GM12801 (cell line): ENCODE data around the gene CFAP210.

Experiments used
- TF ChIP-seq, protein P1 (sequence below): IDR thresholded peaks from one replicate; pipeline ENCODE4 v1.5.1; 2011; ENCODE audit warnings: control low read depth; ENCODE audit not compliant: insufficient read length; ENCODE audit errors: extremely low read depth

The CFAP210 gene

GRCh38 chr2:169716938-169717690, 22.9 kb upstream of the CFAP210 start:
- TF ChIP-seq, protein P1, sequence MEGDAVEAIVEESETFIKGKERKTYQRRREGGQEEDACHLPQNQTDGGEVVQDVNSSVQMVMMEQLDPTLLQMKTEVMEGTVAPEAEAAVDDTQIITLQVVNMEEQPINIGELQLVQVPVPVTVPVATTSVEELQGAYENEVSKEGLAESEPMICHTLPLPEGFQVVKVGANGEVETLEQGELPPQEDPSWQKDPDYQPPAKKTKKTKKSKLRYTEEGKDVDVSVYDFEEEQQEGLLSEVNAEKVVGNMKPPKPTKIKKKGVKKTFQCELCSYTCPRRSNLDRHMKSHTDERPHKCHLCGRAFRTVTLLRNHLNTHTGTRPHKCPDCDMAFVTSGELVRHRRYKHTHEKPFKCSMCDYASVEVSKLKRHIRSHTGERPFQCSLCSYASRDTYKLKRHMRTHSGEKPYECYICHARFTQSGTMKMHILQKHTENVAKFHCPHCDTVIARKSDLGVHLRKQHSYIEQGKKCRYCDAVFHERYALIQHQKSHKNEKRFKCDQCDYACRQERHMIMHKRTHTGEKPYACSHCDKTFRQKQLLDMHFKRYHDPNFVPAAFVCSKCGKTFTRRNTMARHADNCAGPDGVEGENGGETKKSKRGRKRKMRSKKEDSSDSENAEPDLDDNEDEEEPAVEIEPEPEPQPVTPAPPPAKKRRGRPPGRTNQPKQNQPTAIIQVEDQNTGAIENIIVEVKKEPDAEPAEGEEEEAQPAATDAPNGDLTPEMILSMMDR: no peak

- TF ChIP-seq, protein P1: no peak
Observed at GRCh38 chr2:169716238-169716886, 22.2 kb upstream of the CFAP210 start.

GRCh38 chr2:169715379-169716237, 21.4 kb upstream of the CFAP210 start:
- TF ChIP-seq, protein P1: no peak

DNA sequence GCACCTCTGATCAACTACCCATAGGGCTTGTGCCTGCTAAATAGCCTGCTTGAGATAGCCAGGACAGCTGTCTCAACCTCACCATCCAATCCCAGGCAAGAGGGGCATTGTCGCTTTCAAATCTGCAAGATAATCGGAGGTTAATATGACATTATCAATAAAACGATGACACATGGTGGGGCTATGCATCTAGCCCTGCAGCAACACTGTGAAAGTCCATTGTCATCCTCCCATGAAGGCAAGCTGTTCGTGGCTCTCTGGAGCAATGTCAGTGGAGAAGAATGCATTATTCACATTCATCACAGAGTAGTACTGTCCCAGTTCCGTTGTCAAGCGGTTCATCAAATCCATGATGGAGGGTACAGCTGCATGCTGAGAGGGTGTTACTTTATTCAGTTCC, 20.5 kb upstream of the CFAP210 start:
- TF ChIP-seq, protein P1: no peak

- TF ChIP-seq, protein P1: no peak
Observed at GRCh38 chr2:169713331-169713730, 19.1 kb upstream of the CFAP210 start.

- TF ChIP-seq, protein P1: no peak
Observed at GRCh38 chr2:169712791-169713227, 18.6 kb upstream of the CFAP210 start.

DNA sequence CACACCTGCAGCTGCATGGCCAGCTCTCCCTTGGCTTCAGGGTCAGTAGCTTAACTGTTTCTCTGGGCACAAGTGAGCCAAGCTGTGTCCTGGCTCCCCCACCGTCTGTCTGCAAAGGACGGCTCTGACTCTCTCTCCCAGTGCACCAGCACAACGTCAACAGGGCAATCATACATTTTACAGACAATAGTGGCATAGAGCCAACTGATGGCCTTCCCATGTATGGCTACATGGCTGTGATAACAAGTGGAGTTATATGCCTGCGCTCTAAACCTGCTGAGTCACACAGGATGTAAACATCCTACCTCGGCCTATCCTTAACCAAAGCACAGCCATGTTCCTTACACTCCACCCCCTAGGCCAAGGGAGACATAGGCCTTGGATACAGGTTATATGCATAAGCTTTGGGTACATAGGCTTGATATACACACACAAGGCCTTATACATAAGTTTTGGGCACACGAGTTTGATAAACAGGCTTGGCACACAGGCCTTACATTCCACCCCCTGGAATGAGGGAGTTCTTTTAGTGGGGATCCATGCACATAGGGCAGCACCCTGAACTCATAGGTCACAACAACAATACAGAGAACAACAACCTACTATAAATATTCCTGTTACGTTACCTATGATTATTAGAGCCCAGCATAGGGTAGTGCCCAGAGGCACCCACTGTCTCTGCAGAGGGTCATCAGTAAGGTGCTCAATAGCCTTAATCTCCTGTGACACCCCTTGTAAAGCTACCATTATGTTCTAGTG, 17.7 kb upstream of the CFAP210 start:
- TF ChIP-seq, protein P1: no peak
